GM23338 (cell line): ENCODE data around the gene HDGFL2. TPM values are rescaled to one million over a fixed set of nuclear protein-coding genes. Genes with fewer than 3 reads are reported as not detected.
A peak's percentile ranks its signal among the peaks of the same experiment; 100 is the strongest.

Experiments
- ATAC-seq: fragments of 200-7000 bp; cut with Tn5 transposase; 3 replicates; pipeline ENCODE4 v1.9.1; 2020
- DNase-seq: peaks from one replicate; pipeline ENCODE4 v3.0.0-alpha.2; 2015; ENCODE audit warnings: low spot score
- H2AFZ ChIP-seq: fragments of 200-600 bp; sonication (generic); 2 replicates; pipeline ENCODE4 v1.8.0; 2016; ENCODE audit warnings: antibody characterized with exemption, mild to moderate bottlenecking, moderate library complexity
- H3F3A ChIP-seq: fragments of 200-600 bp; sonication (generic); replicated peaks from 2 replicates; pipeline ENCODE4 v1.8.0; 2017; ENCODE audit warnings: antibody characterized with exemption, mixed run types, low read depth
- H3K27ac ChIP-seq: fragments of 200-600 bp; sonication (generic); 2 replicates; pipeline ENCODE4 v1.6.1; 2016; ENCODE audit warnings: low read depth
- H3K27me3 ChIP-seq: fragments of 200-600 bp; sonication (generic); 2 replicates; pipeline ENCODE4 v1.8.0; 2016; ENCODE audit warnings: mild to moderate bottlenecking, mixed run types, moderate library complexity; ENCODE audit not compliant: insufficient read depth
- H3K36me3 ChIP-seq: fragments of 200-600 bp; sonication (generic); 2 replicates; pipeline ENCODE4 v1.8.0; 2016; ENCODE audit warnings: mild to moderate bottlenecking; ENCODE audit not compliant: insufficient read depth
- H3K4me1 ChIP-seq: fragments of 200-600 bp; sonication (generic); 2 replicates; pipeline ENCODE4 v1.8.0; 2016; ENCODE audit warnings: mild to moderate bottlenecking, moderate library complexity; ENCODE audit not compliant: insufficient read depth
- H3K4me2 ChIP-seq: fragments of 200-600 bp; sonication (generic); 2 replicates; pipeline ENCODE4 v1.7.1; 2017; ENCODE audit warnings: mixed run types
- H3K4me3 ChIP-seq: fragments of 200-600 bp; sonication (generic); 2 replicates; pipeline ENCODE4 v1.6.1; 2016; ENCODE audit warnings: mixed run types
- H3K79me2 ChIP-seq: fragments of 200-600 bp; sonication (generic); replicated peaks from 2 replicates; pipeline ENCODE4 v1.8.0; 2017; ENCODE audit warnings: mild to moderate bottlenecking; ENCODE audit not compliant: insufficient read depth
- H3K9me2 ChIP-seq: fragments of 200-600 bp; sonication (generic); 2 replicates; pipeline ENCODE4 v1.8.0; 2017; ENCODE audit not compliant: insufficient read depth
- H4K20me1 ChIP-seq: fragments of 200-600 bp; sonication (generic); replicated peaks from 2 replicates; pipeline ENCODE4 v1.8.0; 2017; ENCODE audit warnings: mild to moderate bottlenecking; ENCODE audit not compliant: insufficient read depth
- H3K27ac Mint-ChIP-seq: 2 replicates; pipeline ENCODE4 v1.8.0; 2020; ENCODE audit warnings: inconsistent platforms, mild to moderate bottlenecking, moderate library complexity, mixed read lengths
- H3K27me3 Mint-ChIP-seq: 3 replicates; pipeline ENCODE4 v1.8.0; 2022; ENCODE audit warnings: low read depth, mild to moderate bottlenecking, moderate library complexity, mixed read lengths, inconsistent platforms; ENCODE audit not compliant: insufficient read depth, poor library complexity
- H3K36me3 Mint-ChIP-seq: 3 replicates; pipeline ENCODE4 v1.8.0; 2021; ENCODE audit warnings: low read depth, mild to moderate bottlenecking, inconsistent platforms, moderate library complexity, mixed read lengths
- H3K4me1 Mint-ChIP-seq: 3 replicates; pipeline ENCODE4 v1.8.0; 2020; ENCODE audit warnings: mild to moderate bottlenecking, inconsistent platforms, mixed read lengths
- H3K4me3 Mint-ChIP-seq: 3 replicates; pipeline ENCODE4 v1.8.0; 2021; ENCODE audit warnings: moderate library complexity, mild to moderate bottlenecking, inconsistent platforms, mixed read lengths
- H3K9me3 Mint-ChIP-seq: 3 replicates; pipeline ENCODE4 v1.8.0; 2020; ENCODE audit warnings: moderate library complexity, mild to moderate bottlenecking, inconsistent platforms, mixed read lengths
- CTCF ChIP-seq, 2 experiments: fragments of 200-600 bp in 1 of 2; sonication (generic) in 1 of 2; conservative IDR thresholded peaks; 2 replicates each; pipeline versions ENCODE4 v1.5.1 to v1.6.1; 2016 to 2017; ENCODE audit warnings: antibody characterized with exemption in 2 of 2, low read depth in 2 of 2, mild to moderate bottlenecking in 2 of 2, moderate library complexity in 1 of 2
- ETS1 ChIP-seq: IDR thresholded peaks from 2 replicates; pipeline ENCODE4 v1.6.1; 2016; ENCODE audit warnings: antibody characterized with exemption
- EZH2 ChIP-seq: fragments of 200-600 bp; sonication (generic); IDR thresholded peaks from one replicate; pipeline ENCODE4 v1.8.0; 2017; ENCODE audit warnings: antibody characterized with exemption, mild to moderate bottlenecking, low read depth; ENCODE audit not compliant: unreplicated experiment
- JUNB ChIP-seq: IDR thresholded peaks from one replicate; pipeline ENCODE4 v1.6.1; 2016; ENCODE audit warnings: antibody characterized with exemption; ENCODE audit not compliant: unreplicated experiment
- POLR2AphosphoS5 ChIP-seq: IDR thresholded peaks from 2 replicates; pipeline ENCODE4 v1.6.1; 2016; ENCODE audit warnings: antibody characterized with exemption, low read depth
- REST ChIP-seq: IDR thresholded peaks from one replicate; pipeline ENCODE4 v1.6.1; 2018; ENCODE audit warnings: antibody characterized with exemption; ENCODE audit not compliant: unreplicated experiment
- ZNF114 ChIP-seq: fragments of 250-450 bp; sonication (Bioruptor Pico); IDR thresholded peaks from 2 replicates; pipeline ENCODE4 v1.5.0; 2020; ENCODE audit warnings: mild to moderate bottlenecking, moderate library complexity
- ZNF462 ChIP-seq: fragments of 250-450 bp; sonication (Bioruptor Pico); IDR thresholded peaks from 2 replicates; pipeline ENCODE4 v1.5.0; 2020; ENCODE audit warnings: mild to moderate bottlenecking, moderate library complexity
- polyA plus RNA-seq: library from polyadenylated mRNA; unstranded; fragments of >200 nt; fragmentation: Nextera tagmentation; extraction: Ambion mirVana; gene quantifications from 2 replicates; pipeline ENCODE4 v1.2.1, GENCODE V29; 2016
- total RNA-seq: library from RNA; depleted of rRNA; stranded (reverse); fragments of >200 nt; shearing (Covaris generic); gene quantifications from 2 replicates; pipeline ENCODE4 v1.2.3, GENCODE V29; 2014

Gene HDGFL2
- total and polyA plus RNA-seq, 2 experiments from 2014 or later, result 64.8 to 113 TPM

- no peaks in the 10 kb centered on the region; the same call in 1 of the 2 replicates for H4K20me1 ChIP-seq
- no peak overlapping the region for H3K27ac ChIP-seq
- H3K27me3 ChIP-seq, result no peaks in the 10 kb centered on the region
- no peak for DNase-seq
- TF ChIP-seq POLR2AphosphoS5 (no peak), ETS1 (no peak), ZNF114 (CRISPR knock-in tag) (no peak), CTCF (conservative IDR thresholded peaks at IDR 0.05; ENCODE audit: low read depth in 2 of 2) (no peak), EZH2 (no peak), JUNB (no peak)
- no peak overlapping the region for H3K27ac Mint-ChIP-seq
- no peak overlapping the region for H2AFZ ChIP-seq
- peaks cover 8% of the 10 kb centered on the region; the same call in 1 of the 3 replicates for H3K36me3 Mint-ChIP-seq
- no peaks in the 10 kb centered on the region for H3K9me3 Mint-ChIP-seq
- H3K27me3 Mint-ChIP-seq, result peaks cover 28% of the 10 kb centered on the region
- H3K79me2 ChIP-seq, result 0 out of 2 replicates have a peak, but pooled peaks cover 4% of the 10 kb centered on the region
- peaks cover 11% of the 10 kb centered on the region for H3K4me1 Mint-ChIP-seq
- H3K4me3 ChIP-seq, result peak overlapping the region; percentile 77; the same call in 1 of the 2 replicates
- peak overlapping the region; percentile 98; the same call in 1 of the 2 replicates for H3K4me2 ChIP-seq
- peaks cover 12% of the 10 kb centered on the region for H3K4me1 ChIP-seq
- H3F3A ChIP-seq, result no peaks in the 10 kb centered on the region
- ATAC-seq, result no peak
- peak overlapping the region; percentile 80 for H3K4me3 Mint-ChIP-seq
- no peaks in the 10 kb centered on the region for H3K9me2 ChIP-seq
- H3K36me3 ChIP-seq, result no peaks in the 10 kb centered on the region
These were observed 16.2 kb upstream of the HDGFL2 start for GRCh38 chr19:4455719-4456475.

- peaks cover 7% of the 10 kb centered on the region; the same call in 1 of the 3 replicates for H3K36me3 Mint-ChIP-seq
- H3K27me3 ChIP-seq, result no peaks in the 10 kb centered on the region
- no peak overlapping the region for H3K27ac ChIP-seq
- H3K4me2 ChIP-seq, result peak overlapping the region; percentile 98
- DNase-seq (no peak), ATAC-seq (no peak)
- no peaks in the 10 kb centered on the region; the same call in 1 of the 2 replicates for H4K20me1 ChIP-seq
- H3K36me3 ChIP-seq, result no peaks in the 10 kb centered on the region
- H2AFZ ChIP-seq, result no peak overlapping the region
- H3K9me2 ChIP-seq, result no peaks in the 10 kb centered on the region
- peaks cover 11% of the 10 kb centered on the region for H3K4me1 Mint-ChIP-seq
- peaks cover 28% of the 10 kb centered on the region for H3K27me3 Mint-ChIP-seq
- peaks cover 12% of the 10 kb centered on the region for H3K4me1 ChIP-seq
- H3K4me3 Mint-ChIP-seq, result peak overlapping the region; percentile 80
- 0 out of 2 replicates have a peak, but pooled peaks cover 4% of the 10 kb centered on the region for H3K79me2 ChIP-seq
- no peaks in the 10 kb centered on the region for H3K9me3 Mint-ChIP-seq
- H3K27ac Mint-ChIP-seq, result peak overlapping the region; percentile 64; the same call in 1 of the 2 replicates
- H3F3A ChIP-seq, result no peaks in the 10 kb centered on the region
- H3K4me3 ChIP-seq, result peak overlapping the region; percentile 77
- TF ChIP-seq REST (no peak), ZNF462 (CRISPR knock-in tag) (no peak)
These were observed 15.6 kb upstream of the HDGFL2 start for GRCh38 chr19:4456476-4456842.
